Gastrocnemius medialis (tissue), 4 donors: ENCODE data around the gene COX14. TPM values are rescaled to one million over a fixed set of nuclear protein-coding genes. Genes with fewer than 3 reads are reported as not detected.
"Not testable (repeated sequence)": the region's sequence is repeated elsewhere in the genome, so short reads cannot be mapped to it uniquely, and the experiment has no call there.

ENCODE experiments used
- ATAC-seq, 2 donors: fragments of 150-250 bp; one replicate each; pipeline ENCODE4 v1.9.1; 2016
- DNase-seq, 2 donors: peaks; one replicate each; pipeline ENCODE4 v3.0.0-alpha.2; 2019
- H3K27ac ChIP-seq, 4 donors: fragments of 200-600 bp; sonication (generic); 1 replicate in 1 of 4; 2 replicates in 3 of 4; pipeline ENCODE4 v1.5.1; 2016 to 2018; ENCODE audit warnings: mild to moderate bottlenecking in 2 of 4, moderate library complexity in 1 of 4
- H3K27me3 ChIP-seq, 3 donors: fragments of 200-600 bp; sonication (generic) in 2 of 3; 1 replicate in 1 of 3; 2 replicates in 2 of 3; pipeline versions ENCODE4 v1.5.1 to v1.6.0; 2016 to 2019; ENCODE audit warnings: mild to moderate bottlenecking in 1 of 3, moderate library complexity in 1 of 3
- H3K36me3 ChIP-seq, 2 donors: fragments of 200-600 bp; sonication (generic) in 1 of 2; one replicate each; pipeline ENCODE4 v1.5.1; 2017 to 2018
- H3K4me1 ChIP-seq, 2 donors: fragments of 200-600 bp; sonication (generic) in 1 of 2; one replicate each; pipeline ENCODE4 v1.5.1; 2016 to 2017; ENCODE audit warnings: mild to moderate bottlenecking in 2 of 2
- H3K4me3 ChIP-seq, 4 donors: fragments of 200-600 bp; sonication (generic) in 3 of 4; 1 replicate in 1 of 4; 2 replicates in 3 of 4; pipeline ENCODE4 v1.5.1; 2016 to 2019; ENCODE audit warnings: mild to moderate bottlenecking in 2 of 4
- H3K9me3 ChIP-seq, 3 donors: fragments of 200-600 bp; sonication (generic) in 2 of 3; 1 replicate in 1 of 3; 2 replicates in 2 of 3; pipeline ENCODE4 v1.5.1; 2016 to 2019
- CTCF ChIP-seq, 5 experiments: fragments of 450-650 bp in 3 of 5; fragments of 200-600 bp in 2 of 5; sonication (generic) in 2 of 5; IDR thresholded peaks in 4 of 5; conservative IDR thresholded peaks in 1 of 5; 1 replicate in 4 of 5; 2 replicates in 1 of 5; pipeline ENCODE4 v1.5.1; 2016 to 2019; ENCODE audit warnings: antibody characterized with exemption in 5 of 5, mild to moderate bottlenecking in 3 of 5, moderate library complexity in 3 of 5
- POLR2A ChIP-seq, 2 donors: fragments of 450-650 bp; IDR thresholded peaks; one replicate each; pipeline ENCODE4 v1.6.1; 2017; ENCODE audit warnings: antibody characterized with exemption in 2 of 2, mild to moderate bottlenecking in 2 of 2, moderate library complexity in 2 of 2
- in situ Hi-C, 4 donors: fragments of 200-750 bp; cut with MboI; loops; one replicate each; pipeline versions ENCODE4 v1.15.0 to v1.8.0; 2017; ENCODE audit warnings: low sequenced_read_pairs in 4 of 4
- intact Hi-C: fragments of 100-400 bp; cut with DNase I; formaldehyde crosslinking; loops from one replicate; pipeline ENCODE4 v1.15.1; 2023; ENCODE audit warnings: low total_unique reads
- total RNA-seq, 4 donors: library from RNA; depleted of rRNA; stranded (reverse); fragments of >200 nt; gene quantifications; one replicate each; pipeline versions ENCODE4 v1.1.0 to v1.2.3, GENCODE V29; 2016

The COX14 gene
- total RNA-seq, 4 donors from 2014 or later: 98.8 to 137 (median 106) TPM

- Histone ChIP-seq H3K4me1 (peaks cover 9 to 11% of the 10 kb centered on the region in 2 donors), H3K36me3 (peaks cover 0 to 13% of the 10 kb centered on the region in 2 donors), H3K27me3 (no peaks in the 10 kb centered on the region), H3K4me3 (no peak overlapping the region), H3K27ac (peak overlapping the region in 1 of 4 donors; percentile 27), H3K9me3 (no peaks in the 10 kb centered on the region)
- ATAC-seq: no peak
- intact Hi-C loops: loop anchor here (10.0 kb wide), 1 partner anchor 232 kb away; no protein-coding TSS in a partner anchor
- TF ChIP-seq CTCF (IDR thresholded peaks at IDR 0.05 in 4 of 5, conservative IDR thresholded peaks at IDR 0.05 in 1 of 5): no peak
- no peak for TF ChIP-seq POLR2A (IDR thresholded peaks at IDR 0.05)
- in situ Hi-C loops: loop anchor here in 2 of 4 donors (25.0 kb wide), 1 partner anchor 230 kb away; no protein-coding TSS in a partner anchor
- no peak for DNase-seq
Measured at GRCh38 chr12:50082644-50083043, 29.4 kb upstream of the COX14 start.

GRCh38 chr12:50083301-50083700 lies 28.7 kb upstream of the COX14 start:
- in situ Hi-C loops (loop anchor here in 2 of 4 donors (25.0 kb wide), 1 partner anchor 229 kb away; no protein-coding TSS in a partner anchor), intact Hi-C loops (loop anchor here (10.0 kb wide), 1 partner anchor 232 kb away; no protein-coding TSS in a partner anchor)

GRCh38 chr12:50084409-50084774 lies 27.6 kb upstream of the COX14 start:
- H3K4me3 ChIP-seq: peak overlapping the region; percentile 81 to 95 (median 88)
- ATAC-seq, DNase-seq, H3K9me3 ChIP-seq, H3K27me3 ChIP-seq: not testable (repeated sequence)
- in situ Hi-C loops: loop anchor here in 2 of 4 donors (25.0 kb wide), 1 partner anchor 228 kb away; no protein-coding TSS in a partner anchor
- peaks cover 13 to 14% of the 10 kb centered on the region in 2 donors for H3K4me1 ChIP-seq
- H3K36me3 ChIP-seq: peaks cover 0 to 30% of the 10 kb centered on the region in 2 donors
- intact Hi-C loops: loop anchor here (2.0 to 10.0 kb wide), 2 partner anchors 82 to 230 kb away; partner anchors contain the start of gene CERS5
- peak overlapping the region; percentile 92 to 99 (median 96) for H3K27ac ChIP-seq

More at GRCh38 chr12:50083301-50083700, 28.7 kb upstream of the COX14 start:
- peaks cover 9 to 11% of the 10 kb centered on the region in 2 donors for H3K4me1 ChIP-seq
- H3K9me3 ChIP-seq: no peaks in the 10 kb centered on the region
- H3K4me3 ChIP-seq: no peak overlapping the region
- peak overlapping the region in 1 of 4 donors; percentile 27 for H3K27ac ChIP-seq
- TF ChIP-seq CTCF (IDR thresholded peaks at IDR 0.05 in 4 of 5, conservative IDR thresholded peaks at IDR 0.05 in 1 of 5): no peak
- TF ChIP-seq POLR2A (IDR thresholded peaks at IDR 0.05): no peak
- DNase-seq (no peak), ATAC-seq (no peak)
- H3K27me3 ChIP-seq: no peaks in the 10 kb centered on the region
- peaks cover 0 to 19% of the 10 kb centered on the region in 2 donors for H3K36me3 ChIP-seq

- Histone ChIP-seq H3K27ac (peak within 1 kb of the TSS; percentile 92 to 99 (median 96)), H3K27me3 (no peaks in the 10 kb centered on the region), H3K36me3 (peaks cover 2 to 36% of the 10 kb centered on the region in 2 donors), H3K4me1 (peaks cover 13 to 14% of the 10 kb centered on the region in 2 donors), H3K9me3 (no peaks in the 10 kb centered on the region), H3K4me3 (peak within 1 kb of the TSS; percentile 81 to 95 (median 88))
- intact Hi-C loops: loop anchor here (1.0 to 10.0 kb wide), 3 partner anchors 27 to 230 kb away; partner anchors contain the start of genes CERS5 and COX14
- TF ChIP-seq POLR2A (IDR thresholded peaks at IDR 0.05): peak in 1 of 2 donors; percentile 37
- peak in 2 of 5 experiments; percentile 26 to 41 for TF ChIP-seq CTCF (IDR thresholded peaks at IDR 0.05 in 4 of 5, conservative IDR thresholded peaks at IDR 0.05 in 1 of 5)
- in situ Hi-C loops: loop anchor here in 2 of 4 donors (25.0 kb wide), 1 partner anchor 227 kb away; no protein-coding TSS in a partner anchor
- peak; percentile 86 to 88 for DNase-seq
- peak; percentile 81 to 91 for ATAC-seq
Measured at GRCh38 chr12:50084775-50085614, 27.0 kb upstream of the COX14 start, which contains the start of gene SMARCD1. TSS of gene SMARCD1 (plus strand) at chr12:50085342. CDS start at chr12:50085370, 28 bp downstream.
